Endothelial cell of umbilical vein (primary cell): ENCODE data around the gene MED22. TPM values are rescaled to one million over a fixed set of nuclear protein-coding genes. Genes with fewer than 3 reads are reported as not detected.

Source experiments
- BruUV-seq: library from RNA; stranded (reverse); fragments of 400-500 nt; replicated peaks from 2 replicates; lab custom pipeline; 2021; lab: Mats Ljungman, UMichigan
- CTCF ChIA-PET: fragments of 300-600, 350-600 bp; sonication (Branson Sonifier 250); formaldehyde crosslinking; loops from one replicate; lab custom pipeline; 2021; ENCODE audit warnings: antibody characterized with exemption, inconsistent platforms; lab: Charles Lee
- POLR2A ChIA-PET: fragments of 300-600, 350-600 bp; sonication (Branson Sonifier 250); formaldehyde crosslinking; loops from one replicate; lab custom pipeline; 2021; ENCODE audit warnings: antibody characterized with exemption, inconsistent platforms; lab: Charles Lee
- DNase-seq: peaks from one replicate; pipeline ENCODE4 v3.0.0-alpha.2; 2011; ENCODE audit warnings: low read depth, low spot score
- FAIRE-seq: peaks from 2 replicates; lab custom pipeline; 2011; peaks lifted over from hg19 to GRCh38; lab: Jason Lieb, UNC
- H2AFZ ChIP-seq: 2 replicates; pipeline ENCODE4 v1.6.0; 2012; ENCODE audit warnings: low read depth, low read length, control low read depth, inconsistent platforms
- H3K27ac ChIP-seq: 2 replicates; pipeline ENCODE4 v1.5.1; 2011; ENCODE audit warnings: low read depth, mild to moderate bottlenecking, control low read depth, low read length, moderate library complexity; ENCODE audit not compliant: insufficient read depth
- H3K27me3 ChIP-seq, 2 experiments: 2 replicates each; pipeline versions ENCODE4 v1.6.0 to v1.6.1; 2011; ENCODE audit warnings: low read length in 2 of 2, mixed read lengths in 1 of 2; ENCODE audit not compliant: control insufficient read depth in 2 of 2, insufficient read depth in 2 of 2
- H3K36me3 ChIP-seq, 2 experiments: 2 replicates in 1 of 2; 3 replicates in 1 of 2; pipeline ENCODE4 v1.5.1; 2011; ENCODE audit warnings: low read length in 2 of 2, mild to moderate bottlenecking in 1 of 2, moderate library complexity in 1 of 2; ENCODE audit not compliant: control insufficient read depth in 2 of 2, insufficient read depth in 2 of 2; ENCODE audit errors: extremely low read depth in 1 of 2
- H3K4me1 ChIP-seq: 3 replicates; pipeline ENCODE4 v1.5.1; 2011; ENCODE audit warnings: mild to moderate bottlenecking, low read length; ENCODE audit not compliant: control insufficient read depth, insufficient read depth; ENCODE audit errors: extremely low read depth
- H3K4me2 ChIP-seq: 2 replicates; pipeline ENCODE4 v1.6.1; 2011; ENCODE audit warnings: low read length, control low read depth, mixed read lengths; ENCODE audit not compliant: insufficient read depth
- H3K4me3 ChIP-seq, 3 experiments: fragments of 200-600 bp in 1 of 3; sonication (generic), shearing (Covaris generic) in 1 of 3; replicated peaks in 1 of 3; 2 replicates each; pipeline ENCODE4 v1.5.1; 2011 to 2016; ENCODE audit warnings: control low read depth in 3 of 3, low read length in 3 of 3, mild to moderate bottlenecking in 2 of 3, inconsistent platforms in 1 of 3, low read depth in 1 of 3, moderate library complexity in 1 of 3; ENCODE audit not compliant: insufficient read depth in 1 of 3
- H3K79me2 ChIP-seq: 2 replicates; pipeline ENCODE4 v1.6.0; 2012; ENCODE audit warnings: low read length, inconsistent platforms; ENCODE audit not compliant: control insufficient read depth, insufficient read depth
- H3K9ac ChIP-seq: replicated peaks from 2 replicates; pipeline ENCODE3; 2011; ENCODE audit warnings: low read length, control low read depth; ENCODE audit not compliant: insufficient read depth; ENCODE audit errors: extremely low read depth
- H3K9me1 ChIP-seq: replicated peaks from 3 replicates; pipeline ENCODE4 v1.6.0; 2011; ENCODE audit warnings: mild to moderate bottlenecking, low read length; ENCODE audit not compliant: control insufficient read depth, insufficient read depth; ENCODE audit errors: extremely low read depth
- H3K9me3 ChIP-seq: replicated peaks from 2 replicates; pipeline ENCODE4 v1.5.1; 2012; ENCODE audit warnings: low read length, inconsistent platforms; ENCODE audit not compliant: control insufficient read depth, insufficient read depth
- H4K20me1 ChIP-seq: replicated peaks from 2 replicates; pipeline ENCODE3; 2011; ENCODE audit warnings: mild to moderate bottlenecking, low read length; ENCODE audit not compliant: control insufficient read depth, insufficient read depth; ENCODE audit errors: extremely low read depth
- CTCF ChIP-seq, 2 donors: IDR thresholded peaks; 1 replicate in 1 of 2; 2 replicates in 1 of 2; pipeline ENCODE4 v1.5.1; 2011; ENCODE audit warnings: low read length in 2 of 2, mild to moderate bottlenecking in 2 of 2, moderate library complexity in 2 of 2, control low read depth in 1 of 2, inconsistent platforms in 1 of 2, low read depth in 1 of 2; ENCODE audit not compliant: insufficient read depth in 1 of 2; ENCODE audit errors: extremely low read depth in 1 of 2
- EZH2 ChIP-seq: IDR thresholded peaks from 2 replicates; pipeline ENCODE4 v1.6.1; 2012; ENCODE audit warnings: borderline replicate concordance, low read depth, mild to moderate bottlenecking, moderate library complexity, low read length, inconsistent platforms; ENCODE audit not compliant: severe bottlenecking
- FOS ChIP-seq: IDR thresholded peaks from 2 replicates; pipeline ENCODE4 v1.6.1; 2011; ENCODE audit warnings: mild to moderate bottlenecking, low read length, moderate library complexity, borderline replicate concordance; ENCODE audit not compliant: insufficient read depth
- GATA2 ChIP-seq: IDR thresholded peaks from 2 replicates; pipeline ENCODE4 v1.7.0; 2011; ENCODE audit warnings: low read depth, mild to moderate bottlenecking, moderate library complexity, mixed read lengths, low read length; ENCODE audit not compliant: insufficient read length, insufficient read depth
- JUN ChIP-seq: IDR thresholded peaks from 2 replicates; pipeline ENCODE4 v1.6.1; 2011; ENCODE audit warnings: borderline replicate concordance, low read depth; ENCODE audit not compliant: insufficient read length, insufficient read depth
- MAX ChIP-seq: IDR thresholded peaks from 2 replicates; pipeline ENCODE4 v1.6.1; 2011; ENCODE audit not compliant: insufficient read depth, insufficient read length
- MYC ChIP-seq: IDR thresholded peaks from one replicate; pipeline ENCODE4 v1.6.1; 2011; ENCODE audit warnings: mild to moderate bottlenecking, low read depth, low read length
- POLR2A ChIP-seq: IDR thresholded peaks from 2 replicates; pipeline ENCODE4 v1.6.1; 2012; ENCODE audit warnings: low read depth, mild to moderate bottlenecking, control low read depth, low read length
- POLR2AphosphoS5 ChIP-seq: IDR thresholded peaks from 2 replicates; pipeline ENCODE4 v1.6.1; 2012; ENCODE audit warnings: low read depth, mild to moderate bottlenecking, control low read depth, low read length, moderate library complexity; ENCODE audit not compliant: insufficient read depth
- dilution Hi-C: fragments of 300-500 bp; cut with MboI; formaldehyde crosslinking; loops from one replicate; pipeline ENCODE4 v1.15.0; 2019; ENCODE audit warnings: low sequenced_read_pairs; ENCODE audit not compliant: extremely low pct_ligation_motif_present
- intact Hi-C: fragments of 100-400 bp; cut with micrococcal nuclease; formaldehyde crosslinking; loops from one replicate; pipeline ENCODE4 v1.10.0; 2022
- polyA plus RNA-seq, 4 experiments: library from polyadenylated mRNA; depleted of rRNA in 3 of 4; stranded (reverse) in 3 of 4; unstranded in 1 of 4; fragments of >200 nt; gene quantifications; 2 replicates each; pipeline versions ENCODE4 v1.2.1 to v1.2.3, GENCODE V29; 2011 to 2012; ENCODE audit warnings: missing spikeins in 1 of 4
- total RNA-seq: library from RNA; stranded (reverse); gene quantifications from 2 replicates; pipeline ENCODE4 v1.2.3, GENCODE V29; 2021

MED22 gene
- total and polyA plus RNA-seq, 2 donors (not counting 3 experiments of a cell fraction or from before 2014, with no cell fraction given), result 25.7 to 27.4 TPM

- Histone ChIP-seq H3K36me3 (peaks cover 11 to 39% of the 10 kb centered on the region in 2 experiments), H3K9me1 (no peaks in the 10 kb centered on the region), H3K4me2 (no peak overlapping the region), H3K9me3 (no peaks in the 10 kb centered on the region), H2AFZ (no peak overlapping the region), H3K9ac (no peak overlapping the region), H3K27me3 (no peaks in the 10 kb centered on the region), H4K20me1 (no peaks in the 10 kb centered on the region), H3K27ac (no peak overlapping the region), H3K79me2 (peaks cover 23% of the 10 kb centered on the region), H3K4me3 (no peak overlapping the region), H3K4me1 (peaks cover 7% of the 10 kb centered on the region)
- dilution Hi-C loops, result no loop called here
- no peak for FAIRE-seq
- ChIA-PET POLR2A (no interaction called here), CTCF (interaction anchor here (0.7 to 2.4 kb wide), 2 partner anchors 95 to 148 kb away, joined by 3 to 18 read pairs; no protein-coding TSS in a partner anchor)
- TF ChIP-seq POLR2A (no peak), CTCF (IDR thresholded peaks at IDR 0.05; ENCODE audit: extremely low read depth in 1 of 2, insufficient read depth in 1 of 2, low read depth in 1 of 2, low read length in 2 of 2) (no peak), POLR2AphosphoS5 (no peak), GATA2 (no peak), FOS (no peak), MAX (no peak), MYC (no peak), JUN (no peak), EZH2 (no peak)
- no TSS peak for BruUV-seq
- intact Hi-C loops, result no loop called here
- DNase-seq, result no peak
Observed at GRCh38 chr9:133334161-133334560, 13.8 kb downstream of the MED22 start.
